ACC112 (cell line): ENCODE data around the gene CPT1B.

Source experiments
- H2AFZ ChIP-seq: fragments of 200-600 bp; sonication (generic); one replicate; pipeline ENCODE4 v1.6.0; 2017; ENCODE audit warnings: antibody characterized with exemption, low read length; ENCODE audit not compliant: unreplicated experiment
- H3K27ac ChIP-seq: fragments of 200-600 bp; sonication (generic); 2 replicates; pipeline ENCODE4 v1.5.1; 2014; ENCODE audit warnings: low read depth, mild to moderate bottlenecking, antibody characterized with exemption, low read length, moderate library complexity
- H3K27me3 ChIP-seq: fragments of 200-600 bp; sonication (generic); 2 replicates; pipeline ENCODE4 v1.6.1; 2014; ENCODE audit warnings: mild to moderate bottlenecking, antibody characterized with exemption, low read length, moderate library complexity, mixed read lengths; ENCODE audit not compliant: insufficient read depth
- H3K36me3 ChIP-seq: fragments of 200-600 bp; sonication (generic); 2 replicates; pipeline ENCODE4 v1.6.1; 2016; ENCODE audit warnings: mild to moderate bottlenecking, antibody characterized with exemption, low read length, moderate library complexity, mixed read lengths; ENCODE audit not compliant: insufficient read depth
- H3K4me1 ChIP-seq: fragments of 200-600 bp; sonication (generic); one replicate; pipeline ENCODE4 v1.6.1; 2016; ENCODE audit warnings: low read length, mixed read lengths; ENCODE audit not compliant: insufficient read depth, unreplicated experiment, control insufficient read depth
- H3K4me3 ChIP-seq: fragments of 200-600 bp; sonication (generic); 2 replicates; pipeline ENCODE4 v1.5.1; 2014; ENCODE audit warnings: mild to moderate bottlenecking, low read depth, low read length
- H3K79me2 ChIP-seq: fragments of 200-600 bp; sonication (generic); one replicate; pipeline ENCODE4 v1.6.0; 2016; ENCODE audit warnings: low read length; ENCODE audit not compliant: control insufficient read depth, unreplicated experiment, insufficient read depth

The CPT1B gene

DNA sequence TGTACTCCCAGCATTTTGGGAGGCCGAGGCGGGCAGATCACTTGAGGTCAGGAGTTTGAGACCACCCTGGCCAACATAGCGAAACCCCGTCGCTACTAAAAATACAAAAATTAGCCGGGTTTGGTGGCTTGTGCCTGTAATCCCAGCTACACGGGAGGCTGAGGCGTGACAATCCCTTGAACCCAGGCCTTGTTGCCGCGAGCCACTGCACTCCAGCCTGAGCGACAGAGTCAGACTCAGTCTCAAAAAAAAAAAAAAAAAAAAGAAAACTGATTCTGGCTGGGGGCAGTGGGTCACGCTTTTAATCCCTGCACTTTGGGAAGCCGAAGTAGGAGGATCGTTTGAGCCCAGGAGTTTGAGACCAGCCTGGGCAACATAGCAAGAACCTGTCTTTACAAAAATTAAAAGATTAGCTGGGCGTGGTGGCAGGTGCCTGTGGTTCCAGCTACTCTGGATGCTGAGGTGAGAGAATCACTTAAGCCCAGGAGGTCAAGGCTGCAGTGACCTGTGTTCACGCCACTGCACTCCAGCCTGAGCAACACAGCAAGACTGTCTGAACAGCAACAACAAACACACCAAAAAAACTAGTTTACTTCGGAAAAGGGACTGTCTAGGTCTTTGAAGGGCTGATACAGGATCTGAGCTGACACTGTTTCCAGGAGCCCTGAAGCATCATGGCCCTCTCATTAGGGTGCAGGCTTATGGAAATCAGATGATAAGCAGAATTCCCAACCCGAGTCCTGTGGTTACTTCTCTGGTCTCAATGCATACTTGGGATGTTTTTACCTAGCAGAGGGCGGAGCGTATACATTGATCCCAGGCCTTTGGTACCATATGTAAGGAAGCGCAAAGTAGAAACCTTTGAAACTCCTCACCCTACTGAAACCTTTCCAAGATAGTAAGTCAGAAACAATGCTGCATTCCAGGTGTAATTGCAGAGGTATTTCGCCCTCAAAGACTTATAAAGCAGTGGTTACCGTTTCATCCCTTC lies 6.2 kb upstream of the CPT1B start:
- peaks cover 2% of the 10 kb centered on the region for H3K4me1 ChIP-seq
- no peak overlapping the region for H2AFZ ChIP-seq
- peak overlapping the region; percentile 96; the same call in 1 of the 2 replicates for H3K4me3 ChIP-seq
- peaks cover 5% of the 10 kb centered on the region for H3K79me2 ChIP-seq
- H3K36me3 ChIP-seq = no peaks in the 10 kb centered on the region
- no peaks in the 10 kb centered on the region for H3K27me3 ChIP-seq
- H3K27ac ChIP-seq = no peak overlapping the region

DNA sequence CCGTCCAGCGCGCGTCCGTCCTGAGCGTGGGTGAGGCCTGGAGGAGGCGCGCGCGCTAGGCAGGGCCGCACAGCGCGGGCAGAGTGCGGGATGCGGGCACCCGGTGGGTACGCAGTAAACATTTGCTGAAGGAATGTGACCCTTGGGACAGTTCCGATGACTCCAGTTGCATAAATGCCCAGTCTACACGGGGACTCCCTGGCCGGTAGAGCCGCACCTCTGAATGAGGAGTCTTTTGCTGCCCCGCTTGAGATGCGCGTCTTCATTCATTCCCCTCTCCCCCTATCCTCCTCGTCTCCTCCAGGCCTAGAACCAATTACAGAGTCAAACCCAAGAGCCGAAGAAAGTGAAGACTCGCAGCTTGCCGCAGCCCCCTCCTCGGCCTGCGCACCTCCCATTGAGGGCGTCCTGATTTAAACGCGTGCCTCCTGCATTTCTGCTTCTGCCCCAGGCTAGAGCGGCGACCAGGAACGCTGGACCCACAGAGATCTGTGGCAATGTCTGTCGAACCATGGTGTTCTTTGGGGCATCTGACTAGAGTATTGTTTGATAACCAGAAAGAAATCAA lies 5.2 kb upstream of the CPT1B start:
- H3K36me3 ChIP-seq = no peaks in the 10 kb centered on the region
- H3K27ac ChIP-seq = no peak overlapping the region
- peak overlapping the region; percentile 10 for H2AFZ ChIP-seq
- H3K4me3 ChIP-seq = peak overlapping the region; percentile 96
- H3K27me3 ChIP-seq = no peaks in the 10 kb centered on the region
- peaks cover 7% of the 10 kb centered on the region for H3K4me1 ChIP-seq
- peaks cover 5% of the 10 kb centered on the region for H3K79me2 ChIP-seq

DNA sequence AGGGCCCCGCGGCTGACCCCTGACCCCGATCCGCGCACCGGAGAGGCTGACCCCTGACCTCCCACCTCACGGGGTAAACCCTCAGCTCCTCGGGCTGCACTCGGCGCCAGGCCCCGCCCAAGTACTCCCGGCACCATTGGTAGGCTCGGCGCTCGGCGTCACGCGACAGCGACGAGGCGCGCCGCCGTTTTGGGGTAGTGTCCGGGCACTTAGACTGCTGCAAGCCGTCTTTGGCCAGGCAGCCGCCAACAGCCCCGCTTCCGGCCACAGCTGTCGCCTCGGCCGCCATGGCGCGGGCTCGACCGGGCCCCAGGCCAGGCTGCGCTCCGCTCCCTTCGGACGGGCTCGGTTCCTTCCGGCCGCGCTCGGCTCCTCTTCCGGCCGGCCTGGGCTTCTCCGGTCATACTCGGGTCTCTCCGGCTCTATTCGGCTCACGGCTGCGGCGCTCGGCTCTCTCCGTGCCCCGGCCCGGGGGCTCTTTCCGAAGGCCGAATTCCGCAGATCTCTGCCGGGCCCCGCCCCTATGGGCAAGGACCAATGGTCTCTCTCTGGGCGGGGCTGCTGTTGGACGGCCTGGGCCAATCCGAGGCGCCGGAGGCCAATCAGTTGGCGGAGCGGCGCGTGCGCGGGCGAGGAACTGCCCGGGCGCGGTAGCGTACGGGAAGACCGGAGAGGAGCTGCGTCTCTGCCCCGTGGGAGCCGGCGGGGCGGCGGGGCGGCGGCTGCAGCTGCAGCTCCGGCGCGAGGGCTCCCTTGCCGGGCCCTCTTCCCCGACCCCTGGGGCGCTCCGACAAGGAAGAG lies 4.5 kb upstream of the CPT1B start, which contains the start of gene CHKB:
Gene CHKB (minus strand): TSS at position 357 of the 801 bp plus-strand sequence. CDS start 68 bp downstream, at position 289.
- Histone ChIP-seq H3K4me3 (peak within 1 kb of the TSS; percentile 96), H2AFZ (peak within 1 kb of the TSS; percentile 75), H3K79me2 (peaks cover 5% of the 10 kb centered on the region), H3K27ac (peak within 1 kb of the TSS; percentile 87), H3K4me1 (peaks cover 7% of the 10 kb centered on the region), H3K27me3 (no peaks in the 10 kb centered on the region), H3K36me3 (no peaks in the 10 kb centered on the region)

DNA sequence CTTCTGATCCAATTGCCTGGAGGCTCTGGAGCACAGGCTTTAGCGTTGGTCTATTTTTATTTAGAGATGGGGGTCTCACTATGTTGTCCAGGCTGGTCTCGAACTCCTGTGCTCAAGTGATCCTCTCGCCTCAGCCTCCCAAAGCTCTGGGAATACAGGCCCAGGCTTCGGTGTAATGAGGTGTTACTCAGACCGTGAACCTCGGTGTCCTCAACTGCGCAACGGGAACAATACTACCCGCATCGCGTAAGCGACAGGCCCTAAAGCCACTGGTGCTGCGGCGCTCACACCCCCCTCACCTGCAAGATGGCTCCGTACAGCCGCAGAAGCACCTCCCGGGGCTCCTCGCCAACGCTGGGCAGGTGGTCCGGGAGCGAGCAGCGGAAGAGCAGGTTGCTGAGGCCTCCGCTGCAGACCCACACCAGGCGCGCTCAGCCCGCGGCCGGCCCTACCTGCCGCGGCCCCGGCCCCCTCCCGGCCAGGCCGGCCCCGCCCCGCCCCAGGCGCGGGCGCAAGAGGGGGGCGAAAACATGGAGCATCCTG lies 3.8 kb upstream of the CPT1B start:
- H3K79me2 ChIP-seq = peaks cover 5% of the 10 kb centered on the region
- H3K4me1 ChIP-seq = peaks cover 7% of the 10 kb centered on the region
- H2AFZ ChIP-seq = peak overlapping the region; percentile 75
- peak overlapping the region; percentile 87; the same call in 1 of the 2 replicates for H3K27ac ChIP-seq
- H3K4me3 ChIP-seq = peak overlapping the region; percentile 96
- no peaks in the 10 kb centered on the region for H3K36me3 ChIP-seq
- no peaks in the 10 kb centered on the region for H3K27me3 ChIP-seq

DNA sequence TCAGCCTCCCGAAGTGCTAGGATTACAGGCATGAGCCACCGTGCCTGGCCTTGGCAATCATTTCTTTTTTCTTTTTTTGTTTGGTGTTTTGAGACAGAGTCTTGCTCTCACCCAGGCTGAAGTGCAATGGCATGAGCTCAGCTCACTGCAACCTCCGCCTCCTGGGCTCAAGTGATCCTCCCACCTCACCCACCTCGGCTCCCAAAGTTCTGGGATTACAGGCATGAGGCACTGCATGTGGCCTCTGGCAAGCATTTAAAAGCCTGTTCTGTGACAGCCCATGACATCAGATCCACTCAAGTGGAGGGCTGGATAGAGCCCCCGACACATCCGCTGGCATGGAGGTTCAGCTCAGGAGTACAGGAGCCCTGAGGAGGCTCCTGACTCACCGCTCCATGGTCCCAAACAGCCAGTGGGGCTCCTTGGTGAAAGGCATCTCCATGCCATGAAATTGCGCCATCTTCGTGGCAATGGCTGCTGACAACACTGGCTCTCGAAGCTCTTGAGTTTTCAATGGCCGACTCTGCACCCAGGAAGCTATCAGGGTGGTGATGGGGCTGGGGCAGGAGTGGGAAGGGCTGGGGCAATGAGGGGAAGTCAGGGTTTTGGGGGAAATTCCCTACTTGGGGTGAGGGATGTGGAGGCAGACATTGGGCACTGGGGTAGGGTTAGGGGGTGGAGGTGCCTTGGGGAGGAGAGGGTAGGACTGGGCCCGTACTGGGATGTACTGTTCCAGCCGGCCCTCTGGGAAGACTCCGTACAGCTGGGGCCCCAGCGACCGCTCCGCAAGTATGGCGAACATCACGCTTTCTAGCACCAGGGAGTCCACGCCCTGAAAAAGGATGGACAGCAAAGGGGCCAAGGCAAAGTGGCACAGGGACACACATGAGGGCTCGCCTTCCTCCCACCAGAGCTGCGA lies 3.1 kb upstream of the CPT1B start:
- Histone ChIP-seq H3K27me3 (no peaks in the 10 kb centered on the region), H3K27ac (no peak overlapping the region), H3K36me3 (no peaks in the 10 kb centered on the region), H3K79me2 (peaks cover 5% of the 10 kb centered on the region), H3K4me1 (peaks cover 7% of the 10 kb centered on the region), H3K4me3 (peak overlapping the region; percentile 96), H2AFZ (no peak overlapping the region)

DNA sequence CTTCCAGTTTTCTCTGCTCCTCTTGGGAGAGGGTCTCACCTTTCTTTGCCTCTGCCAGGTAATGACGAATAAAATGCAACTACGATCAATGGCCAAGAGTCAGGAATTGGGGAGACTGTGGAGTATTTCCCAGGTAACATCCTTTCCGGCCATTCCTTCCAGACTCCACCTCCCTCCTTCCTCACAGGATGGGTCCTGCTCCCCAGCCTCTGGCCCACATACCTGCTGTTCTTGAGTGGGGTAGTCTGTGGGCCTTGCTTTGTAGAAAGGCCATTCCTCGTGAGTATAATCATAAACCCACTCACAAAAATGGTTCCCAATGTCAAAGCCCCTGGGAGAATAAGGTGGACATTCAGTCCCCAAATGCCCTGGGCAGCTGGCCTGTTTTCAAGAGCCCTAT lies 1.5 kb upstream of the CPT1B start:
- Histone ChIP-seq H3K4me1 (peaks cover 7% of the 10 kb centered on the region), H3K27ac (no peak overlapping the region), H3K4me3 (no peak overlapping the region), H2AFZ (no peak overlapping the region), H3K79me2 (peaks cover 5% of the 10 kb centered on the region), H3K36me3 (no peaks in the 10 kb centered on the region), H3K27me3 (no peaks in the 10 kb centered on the region)

DNA sequence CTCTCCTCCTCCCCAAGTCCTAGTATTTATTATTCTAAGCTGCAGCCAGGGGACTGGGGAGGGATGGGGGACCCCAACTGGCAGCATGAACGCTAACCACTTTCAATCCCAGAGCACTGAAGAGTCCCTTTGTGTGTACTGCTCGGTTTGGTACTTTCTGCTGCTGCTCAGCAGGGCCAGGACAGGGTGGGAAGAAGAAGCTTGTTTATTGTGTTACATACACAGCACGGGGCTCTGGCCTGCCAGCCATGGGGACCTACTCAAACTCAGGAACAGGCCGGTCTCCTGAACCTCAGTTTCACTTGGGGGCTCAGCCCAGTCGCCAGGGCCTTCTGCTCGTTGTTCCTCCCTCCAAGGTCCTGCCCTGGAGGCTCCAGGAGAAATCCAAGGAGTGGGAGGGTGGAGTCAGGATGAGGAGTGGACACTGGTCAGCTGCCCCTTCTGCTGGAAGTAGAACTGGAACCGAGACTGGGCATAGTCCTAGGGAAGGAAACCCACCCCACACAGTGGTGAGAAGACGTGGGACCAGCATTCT lies 616 bp upstream of the CPT1B start:
- H2AFZ ChIP-seq = no peak overlapping the region
- H3K79me2 ChIP-seq = peaks cover 5% of the 10 kb centered on the region
- H3K27ac ChIP-seq = no peak overlapping the region
- no peaks in the 10 kb centered on the region for H3K36me3 ChIP-seq
- H3K4me1 ChIP-seq = peaks cover 7% of the 10 kb centered on the region
- no peaks in the 10 kb centered on the region for H3K27me3 ChIP-seq
- no peak overlapping the region for H3K4me3 ChIP-seq

DNA sequence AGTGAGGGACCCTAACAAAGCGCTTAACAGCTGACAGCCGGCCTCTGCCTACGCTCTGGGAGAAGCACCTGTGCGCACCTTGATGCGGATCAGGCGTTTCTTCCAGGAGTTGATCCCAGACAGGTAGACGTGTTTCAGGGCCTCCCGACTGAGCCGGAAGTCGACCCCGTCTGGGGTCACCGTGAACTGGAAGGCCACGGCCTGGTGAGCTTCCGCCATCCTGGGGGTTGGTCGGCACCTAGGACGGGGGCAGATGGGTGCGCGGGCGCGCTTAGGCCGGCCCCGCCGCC lies 585 bp downstream of the CPT1B start:
- Histone ChIP-seq H3K36me3 (no peaks in the 10 kb centered on the region), H3K27me3 (no peaks in the 10 kb centered on the region), H3K27ac (no peak overlapping the region), H3K4me1 (peaks cover 5% of the 10 kb centered on the region), H2AFZ (no peak overlapping the region), H3K79me2 (no peaks in the 10 kb centered on the region), H3K4me3 (no peak overlapping the region)

DNA sequence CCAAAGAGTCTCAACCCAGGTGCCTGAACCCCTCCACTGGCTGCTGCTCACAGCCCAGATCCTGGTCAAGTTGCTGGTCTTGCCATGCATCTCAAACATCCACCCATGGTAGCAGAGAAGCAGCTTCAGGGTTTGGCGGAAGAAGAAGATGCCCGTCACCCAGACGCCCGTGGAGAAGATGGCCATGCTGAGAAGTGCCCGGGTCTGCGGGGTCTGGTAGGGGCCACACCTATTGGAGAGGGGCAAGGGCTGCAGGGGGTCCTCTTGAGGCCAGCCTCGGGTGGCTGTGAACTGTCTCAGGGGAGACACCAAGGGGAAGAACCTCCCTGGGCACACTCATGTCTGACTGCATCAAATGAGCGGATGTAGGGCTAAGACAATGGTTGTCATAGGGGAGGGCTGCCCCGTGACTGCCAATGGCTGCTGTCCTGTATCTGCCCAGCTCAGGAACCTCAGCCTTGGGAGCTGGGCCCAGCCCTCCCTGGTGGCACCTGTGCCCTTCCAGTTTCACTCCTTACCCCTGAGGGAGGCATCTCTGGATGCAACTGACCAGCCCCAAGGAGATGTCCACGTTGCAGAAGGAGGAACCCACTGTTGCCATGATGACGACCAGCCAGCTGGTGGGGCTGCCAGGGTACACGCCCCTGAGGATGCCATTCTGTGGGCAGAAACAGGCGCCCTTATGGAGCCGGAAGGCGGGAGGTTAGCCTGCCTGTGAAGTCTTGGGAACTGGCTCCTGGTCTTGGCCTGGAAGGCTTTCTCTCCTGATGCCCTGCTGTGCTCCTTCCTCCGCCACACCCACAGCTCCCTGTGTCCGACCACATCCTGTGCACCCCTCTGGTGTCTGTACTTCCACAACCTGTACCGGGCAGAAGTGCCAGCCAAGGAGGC lies 1.2 kb downstream of the CPT1B start:
- Histone ChIP-seq H2AFZ (no peak overlapping the region), H3K4me1 (peaks cover 5% of the 10 kb centered on the region), H3K36me3 (no peaks in the 10 kb centered on the region), H3K79me2 (no peaks in the 10 kb centered on the region), H3K4me3 (no peak overlapping the region), H3K27ac (no peak overlapping the region), H3K27me3 (no peaks in the 10 kb centered on the region)
